ENCODE measurements around the gene RAB1B.
A peak's percentile ranks its signal among the peaks of the same experiment; 100 is the strongest.

The RAB1B gene

GRCh38 chr11:66313321-66314185 lies 45.1 kb downstream of the RAB1B start:
- TF ChIP-seq CTCF (conservative IDR thresholded peaks at IDR 0.05; ENCODE audit: low read length) (peak; percentile 35), EZH2phosphoT487 (IDR thresholded peaks at IDR 0.05; ENCODE audit: borderline replicate concordance) (no peak)
- Histone ChIP-seq H3K27me3 (ENCODE audit: insufficient read depth, low read length, poor library complexity, severe bottlenecking) (no peaks in the 10 kb centered on the region), H2AFZ (ENCODE audit: low read length) (no peak overlapping the region), H3K4me1 (ENCODE audit: insufficient read depth, low read length, poor library complexity, severe bottlenecking) (peaks cover 34% of the 10 kb centered on the region), H3K79me2 (ENCODE audit: insufficient read depth, low read length) (no peaks in the 10 kb centered on the region), H3K4me2 (ENCODE audit: low read depth, low read length, poor library complexity, severe bottlenecking) (peak overlapping the region; percentile 68), H3K9me2 (replicated peaks; ENCODE audit: low read depth, low read length) (no peaks in the 10 kb centered on the region), H3K9ac (ENCODE audit: low read depth, low read length, poor library complexity, severe bottlenecking) (peak overlapping the region; percentile 62), H3F3A (ENCODE audit: low read depth) (no peaks in the 10 kb centered on the region), H3K36me3 (ENCODE audit: insufficient read depth, low read length) (no peaks in the 10 kb centered on the region), H3K4me3 (ENCODE audit: low read length, poor library complexity, severe bottlenecking) (peak overlapping the region; percentile 63), H4K20me1 (ENCODE audit: insufficient read depth, low read length, poor library complexity, severe bottlenecking) (no peaks in the 10 kb centered on the region), H3K9me3 (ENCODE audit: insufficient read depth, low read depth, low read length) (no peaks in the 10 kb centered on the region)

GRCh38 chr11:66314186-66314501 lies 45.7 kb downstream of the RAB1B start:
- no peaks in the 10 kb centered on the region for H3F3A ChIP-seq (ENCODE audit: low read depth)
- no peaks in the 10 kb centered on the region for H3K79me2 ChIP-seq (ENCODE audit: insufficient read depth, low read length)
- no peak overlapping the region for H2AFZ ChIP-seq (ENCODE audit: low read length)
- no peaks in the 10 kb centered on the region for H3K36me3 ChIP-seq (ENCODE audit: insufficient read depth, low read length)
- H4K20me1 ChIP-seq (ENCODE audit: insufficient read depth, low read length, poor library complexity, severe bottlenecking) = no peaks in the 10 kb centered on the region
- H3K4me2 ChIP-seq (ENCODE audit: low read depth, low read length, poor library complexity, severe bottlenecking) = peak overlapping the region; percentile 68
- no peak overlapping the region for H3K4me3 ChIP-seq (ENCODE audit: low read length, poor library complexity, severe bottlenecking)
- H3K9me3 ChIP-seq (ENCODE audit: insufficient read depth, low read depth, low read length) = no peaks in the 10 kb centered on the region
- no peaks in the 10 kb centered on the region for H3K27me3 ChIP-seq (ENCODE audit: insufficient read depth, low read length, poor library complexity, severe bottlenecking)
- H3K9ac ChIP-seq (ENCODE audit: low read depth, low read length, poor library complexity, severe bottlenecking) = peak overlapping the region; percentile 62
- no peaks in the 10 kb centered on the region for H3K9me2 ChIP-seq (replicated peaks; ENCODE audit: low read depth, low read length)
- H3K4me1 ChIP-seq (ENCODE audit: insufficient read depth, low read length, poor library complexity, severe bottlenecking) = peaks cover 40% of the 10 kb centered on the region
- TF ChIP-seq EZH2phosphoT487 (IDR thresholded peaks at IDR 0.05; ENCODE audit: borderline replicate concordance) (no peak), CTCF (conservative IDR thresholded peaks at IDR 0.05; ENCODE audit: low read length) (no peak)

- Histone ChIP-seq H3K9me2 (replicated peaks; ENCODE audit: low read depth, low read length) (no peaks in the 10 kb centered on the region), H3K4me3 (ENCODE audit: low read length, poor library complexity, severe bottlenecking) (no peak overlapping the region), H3K9me3 (ENCODE audit: insufficient read depth, low read depth, low read length) (no peaks in the 10 kb centered on the region), H2AFZ (ENCODE audit: low read length) (no peak overlapping the region), H3F3A (ENCODE audit: low read depth) (no peaks in the 10 kb centered on the region), H3K9ac (ENCODE audit: low read depth, low read length, poor library complexity, severe bottlenecking) (no peak overlapping the region), H3K4me1 (ENCODE audit: insufficient read depth, low read length, poor library complexity, severe bottlenecking) (peaks cover 43% of the 10 kb centered on the region), H3K79me2 (ENCODE audit: insufficient read depth, low read length) (no peaks in the 10 kb centered on the region), H3K4me2 (ENCODE audit: low read depth, low read length, poor library complexity, severe bottlenecking) (no peak overlapping the region), H3K36me3 (ENCODE audit: insufficient read depth, low read length) (no peaks in the 10 kb centered on the region), H3K27me3 (ENCODE audit: insufficient read depth, low read length, poor library complexity, severe bottlenecking) (no peaks in the 10 kb centered on the region), H4K20me1 (ENCODE audit: insufficient read depth, low read length, poor library complexity, severe bottlenecking) (no peaks in the 10 kb centered on the region)
- no peak for TF ChIP-seq EZH2phosphoT487 (IDR thresholded peaks at IDR 0.05; ENCODE audit: borderline replicate concordance)
- TF ChIP-seq CTCF (conservative IDR thresholded peaks at IDR 0.05; ENCODE audit: low read length) = no peak
Measured at GRCh38 chr11:66314561-66315497, 46.4 kb downstream of the RAB1B start.

All from Loucy (cell line).